PFSK-1 (cell line): ENCODE measurements around the gene LGALS8.

Experiments
- FOXP2 ChIP-seq: optimal IDR thresholded peaks from 2 replicates; pipeline ENCODE3; 2011; ENCODE audit warnings: borderline replicate concordance, control low read depth, inconsistent platforms; ENCODE audit not compliant: insufficient read depth; ENCODE audit errors: extremely low read length, extremely low read depth
- POLR2AphosphoS5 ChIP-seq: IDR thresholded peaks from 2 replicates; pipeline ENCODE4 v1.6.1; 2012; ENCODE audit warnings: low read depth, mild to moderate bottlenecking, control low read depth, low read length, moderate library complexity
- REST ChIP-seq, 2 experiments: IDR thresholded peaks; 2 replicates each; pipeline versions ENCODE4 v1.6.1 to v1.8.0; 2011 to 2012; ENCODE audit warnings: low read depth in 2 of 2, low read length in 2 of 2, control low read depth in 1 of 2, inconsistent platforms in 1 of 2, mild to moderate bottlenecking in 1 of 2, moderate library complexity in 1 of 2; ENCODE audit not compliant: insufficient read depth in 1 of 2
- SIN3A ChIP-seq: IDR thresholded peaks from 2 replicates; pipeline ENCODE4 v1.6.1; 2012; ENCODE audit warnings: mild to moderate bottlenecking, low read length, moderate library complexity, borderline replicate concordance; ENCODE audit not compliant: insufficient read depth
- TAF1 ChIP-seq: IDR thresholded peaks from 2 replicates; pipeline ENCODE4 v1.6.1; 2012; ENCODE audit warnings: low read length, control low read depth, borderline replicate concordance; ENCODE audit not compliant: insufficient read depth

GRCh38 chr1:236558081-236558480, 34.3 kb downstream of the LGALS8 start:
- no peak for TF ChIP-seq POLR2AphosphoS5
- TF ChIP-seq REST (IDR thresholded peaks at IDR 0.05; ENCODE audit: insufficient read depth in 1 of 2, low read depth in 2 of 2, low read length in 2 of 2) = no peak
- TF ChIP-seq TAF1 = no peak
- no peak for TF ChIP-seq SIN3A
- no peak for TF ChIP-seq FOXP2
